Stimulated activated effector memory CD8-positive, alpha-beta T cell treated with anti-CD3 and anti-CD28 coated beads, Interleukin-12 subunit alpha, Interleukin-12 subunit beta, amount 100 ng/mL, for 72 hours (primary cell): ENCODE measurements around the gene TMEM190.
A peak's percentile ranks its signal among the peaks of the same experiment; 100 is the strongest.

Source experiments
- ATAC-seq: fragments of 150-1000 bp; cut with Tn5 transposase; 2 replicates; pipeline ENCODE4 v1.10.0; 2021
- DNase-seq, 2 donors: peaks; one replicate each; pipeline ENCODE4 v3.0.0; 2021 to 2022; ENCODE audit warnings: low spot score in 2 of 2
- H3K27ac Mint-ChIP-seq: one replicate; pipeline ENCODE4 v1.8.0; 2022; ENCODE audit warnings: mild to moderate bottlenecking, mixed read lengths
- H3K36me3 Mint-ChIP-seq: one replicate; pipeline ENCODE4 v1.8.0; 2022; ENCODE audit warnings: mild to moderate bottlenecking, mixed read lengths
- H3K4me1 Mint-ChIP-seq: one replicate; pipeline ENCODE4 v1.8.0; 2022; ENCODE audit warnings: mixed read lengths
- H3K4me3 Mint-ChIP-seq: one replicate; pipeline ENCODE4 v1.8.0; 2022; ENCODE audit warnings: mild to moderate bottlenecking, mixed read lengths
- H3K9me3 Mint-ChIP-seq: one replicate; pipeline ENCODE4 v1.8.0; 2022; ENCODE audit warnings: mixed read lengths

TMEM190 gene

DNA sequence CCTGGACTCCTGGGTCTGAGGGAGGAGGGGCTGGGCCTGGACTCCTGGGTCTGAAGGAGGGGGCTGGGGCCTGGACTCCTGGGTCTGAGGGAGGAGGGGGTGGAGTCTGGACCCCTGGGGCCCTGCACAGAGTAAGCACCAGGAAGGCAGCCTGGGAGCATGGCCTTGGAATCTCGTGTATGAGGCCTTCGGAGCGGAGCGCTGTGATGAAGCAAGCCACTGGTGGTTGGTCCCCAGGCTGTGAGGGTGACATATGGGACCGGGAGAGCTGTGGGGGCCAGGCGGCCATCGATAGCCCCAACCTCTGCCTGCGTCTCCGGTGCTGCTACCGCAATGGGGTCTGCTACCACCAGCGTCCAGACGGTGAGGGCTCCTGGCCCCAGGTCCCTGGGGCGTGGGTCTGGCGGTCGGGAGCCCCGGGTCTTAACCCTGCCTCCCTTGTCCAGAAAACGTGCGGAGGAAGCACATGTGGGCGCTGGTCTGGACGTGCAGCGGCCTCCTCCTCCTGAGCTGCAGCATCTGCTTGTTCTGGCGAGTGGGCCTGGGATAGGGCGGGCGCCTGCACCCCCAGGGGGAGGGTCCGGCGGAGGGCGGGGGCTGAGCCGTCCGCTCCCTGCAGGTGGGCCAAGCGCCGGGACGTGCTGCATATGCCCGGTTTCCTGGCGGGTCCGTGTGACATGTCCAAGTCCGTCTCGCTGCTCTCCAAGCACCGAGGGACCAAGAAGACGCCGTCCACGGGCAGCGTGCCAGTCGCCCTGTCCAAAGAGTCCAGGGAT is 918 bp downstream of the TMEM190 start:
- DNase-seq = no peak
- no peaks in the 10 kb centered on the region for H3K9me3 Mint-ChIP-seq
- H3K4me3 Mint-ChIP-seq = no peak overlapping the region

GRCh38 chr19:55379174-55379573 is 2.5 kb downstream of the TMEM190 start:
- ATAC-seq (no peak), DNase-seq (no peak)
- Mint-ChIP-seq H3K4me3 (no peak overlapping the region), H3K27ac (no peak overlapping the region), H3K9me3 (no peaks in the 10 kb centered on the region), H3K36me3 (peaks cover 6% of the 10 kb centered on the region), H3K4me1 (peaks cover 28% of the 10 kb centered on the region)

More for the DNA sequence above, 918 bp downstream of the TMEM190 start:
- Mint-ChIP-seq H3K27ac (no peak overlapping the region), H3K36me3 (peaks cover 6% of the 10 kb centered on the region), H3K4me1 (peaks cover 27% of the 10 kb centered on the region)
- ATAC-seq = no peak

- peak overlapping the region; percentile 100 for H3K27ac Mint-ChIP-seq
- peaks cover 52% of the 10 kb centered on the region for H3K4me1 Mint-ChIP-seq
- peaks cover 26% of the 10 kb centered on the region for H3K36me3 Mint-ChIP-seq
- H3K9me3 Mint-ChIP-seq = no peaks in the 10 kb centered on the region
- ATAC-seq (no peak), DNase-seq (no peak)
- peak overlapping the region; percentile 99 for H3K4me3 Mint-ChIP-seq
Measured at GRCh38 chr19:55382013-55382412, 5.4 kb downstream of the TMEM190 start.

GRCh38 chr19:55382522-55383054 is 6.0 kb downstream of the TMEM190 start:
- Mint-ChIP-seq H3K36me3 (peaks cover 32% of the 10 kb centered on the region), H3K4me3 (peak overlapping the region; percentile 99), H3K27ac (peak overlapping the region; percentile 100), H3K9me3 (no peaks in the 10 kb centered on the region), H3K4me1 (peaks cover 58% of the 10 kb centered on the region)
- ATAC-seq (no peak), DNase-seq (no peak)

GRCh38 chr19:55383279-55384130 is 6.9 kb downstream of the TMEM190 start:
- H3K4me3 Mint-ChIP-seq = peak overlapping the region; percentile 99
- ATAC-seq = peak; percentile 19
- no peaks in the 10 kb centered on the region for H3K9me3 Mint-ChIP-seq
- H3K36me3 Mint-ChIP-seq = peaks cover 41% of the 10 kb centered on the region
- H3K4me1 Mint-ChIP-seq = peaks cover 67% of the 10 kb centered on the region
- peak; percentile 41 to 77 for DNase-seq
- peak overlapping the region; percentile 100 for H3K27ac Mint-ChIP-seq

- ATAC-seq = peak; percentile 9
- Mint-ChIP-seq H3K4me3 (peak within 1 kb of the TSS; percentile 99), H3K27ac (peak within 1 kb of the TSS; percentile 100), H3K9me3 (no peaks in the 10 kb centered on the region), H3K36me3 (peaks cover 47% of the 10 kb centered on the region), H3K4me1 (peaks cover 73% of the 10 kb centered on the region)
- peak in 1 of 2 donors; percentile 76 for DNase-seq
Measured at GRCh38 chr19:55384131-55384919, 7.7 kb downstream of the TMEM190 start, which contains the start of gene TMEM238. TSS of gene TMEM238 (minus strand) at chr19:55384292. CDS start at chr19:55384259, 33 bp downstream.

GRCh38 chr19:55384920-55385723 is 8.5 kb downstream of the TMEM190 start:
- DNase-seq (peak; percentile 89 to 98), ATAC-seq (peak; percentile 84)
- H3K27ac Mint-ChIP-seq = peak overlapping the region; percentile 100
- H3K4me3 Mint-ChIP-seq = peak overlapping the region; percentile 99
- H3K4me1 Mint-ChIP-seq = peaks cover 77% of the 10 kb centered on the region
- H3K9me3 Mint-ChIP-seq = no peaks in the 10 kb centered on the region
- H3K36me3 Mint-ChIP-seq = peaks cover 51% of the 10 kb centered on the region

- H3K4me1 Mint-ChIP-seq = peaks cover 84% of the 10 kb centered on the region
- H3K36me3 Mint-ChIP-seq = peaks cover 59% of the 10 kb centered on the region
- peak within 1 kb of the TSS; percentile 100 for H3K27ac Mint-ChIP-seq
- H3K4me3 Mint-ChIP-seq = peak within 1 kb of the TSS; percentile 99
- ATAC-seq (peak; percentile 84), DNase-seq (peak; percentile 98 to 100)
- H3K9me3 Mint-ChIP-seq = no peaks in the 10 kb centered on the region
Measured at GRCh38 chr19:55385724-55386492, 9.3 kb downstream of the TMEM190 start, which contains the start of gene RPL28. TSS of gene RPL28 (plus strand) at chr19:55385932. CDS start at chr19:55386358, 426 bp downstream.

- peaks cover 82% of the 10 kb centered on the region for H3K4me1 Mint-ChIP-seq
- H3K4me3 Mint-ChIP-seq = peak overlapping the region; percentile 99
- H3K27ac Mint-ChIP-seq = peak overlapping the region; percentile 100
- peaks cover 65% of the 10 kb centered on the region for H3K36me3 Mint-ChIP-seq
- H3K9me3 Mint-ChIP-seq = no peaks in the 10 kb centered on the region
- no peak for DNase-seq
- no peak for ATAC-seq
Measured at GRCh38 chr19:55386493-55386971, 9.9 kb downstream of the TMEM190 start.

GRCh38 chr19:55387736-55388497 is 11.3 kb downstream of the TMEM190 start:
- peak overlapping the region; percentile 100 for H3K27ac Mint-ChIP-seq
- peaks cover 68% of the 10 kb centered on the region for H3K4me1 Mint-ChIP-seq

DNA sequence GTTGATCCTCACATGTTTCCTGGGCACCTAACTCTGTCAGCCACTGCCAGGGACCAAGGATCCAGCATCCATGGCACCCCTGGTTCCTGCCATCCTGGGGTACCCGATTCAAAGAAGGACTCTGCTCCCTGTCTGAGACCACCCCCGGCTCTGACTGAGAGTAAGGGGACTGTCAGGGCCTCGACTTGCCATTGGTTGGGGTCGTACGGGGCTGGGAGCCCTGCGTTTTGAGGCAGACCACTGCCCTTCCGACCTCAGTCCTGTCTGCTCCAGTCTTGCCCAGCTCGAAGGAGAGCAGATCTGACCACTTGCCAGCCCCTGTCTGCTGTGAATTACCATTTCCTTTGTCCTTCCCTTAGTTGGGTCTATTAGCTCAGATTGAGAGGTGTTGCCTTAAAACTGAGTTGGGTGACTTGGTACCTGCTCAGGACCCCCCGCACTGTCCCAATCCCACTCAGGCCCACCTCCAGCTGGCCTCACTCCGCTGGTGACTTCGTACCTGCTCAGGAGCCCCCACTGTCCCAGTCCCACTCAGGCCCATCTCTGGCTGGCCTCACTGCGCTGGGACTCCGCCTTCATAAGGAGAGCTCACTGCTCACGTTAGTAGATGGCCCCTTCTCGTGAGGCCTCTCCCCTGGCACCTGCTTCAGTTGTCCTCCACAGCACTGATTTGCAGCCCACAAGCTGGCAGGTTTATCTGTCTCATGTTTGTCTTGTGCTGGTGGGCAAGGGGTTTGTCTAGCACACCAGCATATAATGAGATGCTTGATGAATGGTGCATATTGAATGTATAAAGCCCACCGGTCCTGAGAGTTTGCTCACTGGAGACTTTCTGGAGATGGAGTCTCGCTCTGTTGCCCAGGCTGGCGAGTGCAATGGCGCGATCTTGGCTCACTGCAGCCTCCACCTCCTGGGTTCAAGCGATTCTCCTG is 13.0 kb downstream of the TMEM190 start:
- DNase-seq (no peak), ATAC-seq (no peak)
- Mint-ChIP-seq H3K27ac (peak overlapping the region; percentile 100), H3K4me1 (peaks cover 59% of the 10 kb centered on the region), H3K4me3 (peak overlapping the region; percentile 99), H3K9me3 (no peaks in the 10 kb centered on the region), H3K36me3 (peaks cover 84% of the 10 kb centered on the region)

More at GRCh38 chr19:55387736-55388497, 11.3 kb downstream of the TMEM190 start:
- Mint-ChIP-seq H3K4me3 (peak overlapping the region; percentile 99), H3K36me3 (peaks cover 78% of the 10 kb centered on the region), H3K9me3 (no peaks in the 10 kb centered on the region)
- no peak for ATAC-seq
- DNase-seq = no peak

GRCh38 chr19:55390461-55390880 is 13.8 kb downstream of the TMEM190 start:
- no peak for ATAC-seq
- H3K27ac Mint-ChIP-seq = peak overlapping the region; percentile 100
- no peak overlapping the region for H3K4me3 Mint-ChIP-seq
- no peak for DNase-seq
- peaks cover 54% of the 10 kb centered on the region for H3K4me1 Mint-ChIP-seq
- no peaks in the 10 kb centered on the region for H3K9me3 Mint-ChIP-seq
- H3K36me3 Mint-ChIP-seq = peaks cover 80% of the 10 kb centered on the region
